ENCODE measurements around the gene NTHL1. TPM values are rescaled to one million over a fixed set of nuclear protein-coding genes. Genes with fewer than 3 reads are reported as not detected.
"Not testable (repeated sequence)": the region's sequence is repeated elsewhere in the genome, so short reads cannot be mapped to it uniquely, and the experiment has no call there.

The NTHL1 gene
- total RNA-seq, 2 experiments from 2014 or later: 19.4 to 20.7 TPM

- H3K4me3 Mint-ChIP-seq: no peak overlapping the region
- peaks cover 23% of the 10 kb centered on the region for H3K27me3 Mint-ChIP-seq
- H3K4me1 Mint-ChIP-seq: peaks cover 1% of the 10 kb centered on the region
- no peaks in the 10 kb centered on the region for H3K36me3 Mint-ChIP-seq
- POLR2A ChIA-PET: interaction anchor here (1.4 kb wide), 1 partner anchor 138 kb away, joined by 6 read pairs; no protein-coding TSS in a partner anchor
- DNase-seq (no peak), ATAC-seq (ENCODE audit: low read depth) (no peak)
- H3K9me3 Mint-ChIP-seq: no peaks in the 10 kb centered on the region
- no peak overlapping the region for H3K27ac Mint-ChIP-seq
These were observed 31.2 kb downstream of the NTHL1 start for GRCh38 chr16:2016407-2016922.

DNA sequence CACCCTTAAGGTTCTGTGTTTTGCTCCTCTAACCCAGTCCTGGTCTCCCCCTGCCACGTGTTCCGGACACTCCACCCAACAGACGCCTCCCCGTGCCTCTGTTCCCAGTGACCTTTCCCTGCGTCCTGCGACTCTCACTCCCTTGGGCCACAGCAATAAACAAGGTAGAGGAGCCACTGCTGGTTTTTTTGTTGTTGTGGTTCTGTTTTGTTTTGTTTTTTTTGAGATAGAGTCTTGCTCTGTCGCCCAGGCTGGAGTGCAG lies 31.8 kb downstream of the NTHL1 start:
- no peaks in the 10 kb centered on the region for H3K9me3 Mint-ChIP-seq
- no peak for DNase-seq
- POLR2A ChIA-PET: interaction anchor here (1.4 kb wide), 1 partner anchor 139 kb away, joined by 6 read pairs; no protein-coding TSS in a partner anchor
- H3K4me3 Mint-ChIP-seq: no peak overlapping the region
- no peak for ATAC-seq (ENCODE audit: low read depth)
- H3K27ac Mint-ChIP-seq: no peak overlapping the region
- peaks cover 18% of the 10 kb centered on the region for H3K27me3 Mint-ChIP-seq
- H3K36me3 Mint-ChIP-seq: no peaks in the 10 kb centered on the region
- H3K4me1 Mint-ChIP-seq: peaks cover 1% of the 10 kb centered on the region

DNA sequence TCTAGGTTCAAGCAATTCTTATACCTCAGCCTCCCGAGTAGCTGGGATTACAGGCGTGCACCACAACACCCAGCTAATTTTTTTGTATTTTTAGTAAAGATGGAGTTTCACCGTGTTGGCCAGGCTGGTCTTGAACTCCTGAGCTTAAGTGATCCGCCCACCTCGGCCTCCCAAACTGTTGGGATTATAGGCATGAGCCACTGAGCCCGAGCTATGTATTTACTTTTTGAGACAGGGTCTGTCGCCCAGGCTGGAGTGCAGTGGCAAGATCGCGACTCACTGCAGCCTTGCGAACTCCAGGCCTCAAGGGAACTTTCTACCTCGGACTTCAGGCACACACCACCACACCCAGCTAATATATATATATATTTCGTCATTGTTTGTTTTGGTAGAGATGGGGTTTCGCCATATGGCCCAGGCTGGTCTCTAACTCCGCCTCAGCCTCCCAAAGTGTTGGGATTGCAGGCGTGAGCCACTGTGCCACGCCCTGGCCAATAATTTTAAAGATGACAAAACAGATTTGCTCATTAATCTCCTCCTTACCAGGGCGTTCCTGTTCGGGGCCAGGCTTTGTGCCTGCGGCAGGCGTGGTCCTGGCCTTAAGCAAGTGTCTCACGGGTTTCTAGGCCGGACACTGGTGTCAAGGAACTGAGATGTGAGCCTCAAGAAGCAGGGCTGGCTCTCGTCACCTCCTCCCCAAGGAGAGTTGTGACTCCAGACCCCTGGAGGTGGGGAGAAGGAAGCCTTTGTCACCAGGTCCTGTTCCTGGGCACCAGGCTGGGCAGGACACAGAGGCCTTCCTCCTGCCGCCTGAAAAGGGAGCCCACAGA lies 32.3 kb downstream of the NTHL1 start:
- Mint-ChIP-seq H3K4me1 (peaks cover 2% of the 10 kb centered on the region), H3K4me3 (no peak overlapping the region), H3K36me3 (no peaks in the 10 kb centered on the region), H3K27me3 (peaks cover 12% of the 10 kb centered on the region), H3K27ac (no peak overlapping the region), H3K9me3 (no peaks in the 10 kb centered on the region)
- POLR2A ChIA-PET: no interaction called here
- ATAC-seq (ENCODE audit: low read depth) (no peak), DNase-seq (no peak)

DNA sequence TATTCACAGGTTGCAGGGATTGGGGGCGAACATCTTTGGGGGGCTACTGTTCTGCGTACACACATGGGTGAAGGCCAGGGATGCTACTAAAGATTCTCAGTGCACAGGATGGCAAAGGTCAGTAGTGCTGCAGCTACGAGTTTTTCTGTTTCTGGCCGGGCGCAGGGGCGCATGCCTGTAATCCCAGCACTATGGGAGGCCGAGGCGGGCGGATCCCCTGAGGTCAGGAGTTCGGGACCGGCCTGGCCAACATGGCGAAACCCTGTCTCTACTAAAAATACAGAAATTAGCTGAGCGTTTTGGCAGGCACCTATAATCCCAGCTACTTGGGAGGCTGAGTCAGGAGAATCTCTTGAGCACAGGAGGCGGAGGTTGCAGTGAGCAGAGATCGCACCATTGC lies 34.1 kb downstream of the NTHL1 start:
- Mint-ChIP-seq H3K27me3 (peaks cover 5% of the 10 kb centered on the region), H3K27ac (no peak overlapping the region), H3K4me3 (no peak overlapping the region), H3K9me3 (no peaks in the 10 kb centered on the region), H3K4me1 (peaks cover 6% of the 10 kb centered on the region), H3K36me3 (no peaks in the 10 kb centered on the region)
- no peak for DNase-seq
- POLR2A ChIA-PET: interaction anchor here (1.0 kb wide), 1 partner anchor 142 kb away, joined by 3 read pairs; the partner anchor contains the start of gene TRAF7
- no peak for ATAC-seq (ENCODE audit: low read depth)

DNA sequence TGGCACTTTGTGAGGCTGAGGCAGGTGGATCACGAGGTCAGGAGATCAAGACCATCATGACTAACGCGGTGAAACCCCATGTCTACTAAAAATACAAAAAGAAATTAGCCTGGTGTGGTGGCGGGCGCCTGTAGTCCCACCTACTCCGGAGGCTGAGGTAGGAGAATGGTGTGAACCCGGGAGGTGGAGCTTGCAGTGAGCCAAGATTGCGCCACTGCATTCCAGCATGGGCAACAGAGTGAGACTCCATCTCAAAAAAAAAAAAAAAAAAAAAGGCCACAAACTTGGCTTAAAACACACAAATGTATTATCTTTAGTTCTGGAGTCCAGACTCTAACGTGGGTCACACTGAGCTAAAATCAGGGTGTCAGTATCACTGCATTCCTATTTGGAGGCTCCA lies 35.9 kb downstream of the NTHL1 start:
- H3K9me3 Mint-ChIP-seq; H3K4me3 Mint-ChIP-seq; ATAC-seq (ENCODE audit: low read depth); H3K27ac Mint-ChIP-seq; H3K36me3 Mint-ChIP-seq; DNase-seq; H3K27me3 Mint-ChIP-seq: not testable (repeated sequence)
- POLR2A ChIA-PET: interaction anchor here (1.0 to 1.2 kb wide), 2 partner anchors 10 to 143 kb away, joined by 5 to 10 read pairs; no protein-coding TSS in a partner anchor
- peaks cover 19% of the 10 kb centered on the region for H3K4me1 Mint-ChIP-seq

DNA sequence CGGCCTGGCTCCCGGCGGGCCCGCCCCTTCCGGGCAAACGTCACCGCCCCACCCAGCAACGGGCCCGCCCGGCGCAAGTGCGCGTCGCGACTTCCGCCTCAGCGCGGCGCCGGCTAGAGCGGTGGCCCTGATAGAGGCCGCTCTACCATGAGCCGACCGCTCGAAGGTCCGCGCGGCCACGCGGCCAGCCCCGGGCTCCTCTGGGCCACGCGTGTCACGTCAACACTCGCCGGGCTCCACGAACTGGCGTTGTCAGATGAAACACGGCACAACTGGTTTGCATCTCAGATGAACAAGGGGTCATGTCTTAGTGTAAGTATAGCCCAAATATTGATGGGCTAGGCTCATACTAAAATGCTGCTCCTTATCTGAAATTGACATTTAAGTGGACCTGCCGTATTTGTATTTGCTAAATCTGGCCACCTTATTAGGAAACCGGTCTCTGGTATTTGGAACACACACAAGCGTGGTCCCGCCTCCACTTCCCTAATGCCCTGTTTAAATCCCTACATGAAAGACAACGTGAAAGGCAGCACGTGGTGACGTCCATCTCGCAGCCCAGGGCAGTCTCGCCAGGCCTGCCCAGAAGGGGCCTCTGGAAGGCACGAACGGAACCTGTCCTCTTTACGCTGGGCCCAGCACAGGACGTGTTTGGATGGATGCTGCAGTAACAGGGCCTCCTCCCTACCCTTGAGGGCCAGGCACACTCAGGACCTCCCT lies 37.7 kb downstream of the NTHL1 start, which contains the start of gene ZNF598:
Gene ZNF598, minus strand, starts transcription at position 31 of the 720 bp plus-strand sequence.
- peak within 1 kb of the TSS; percentile 93 for H3K4me3 Mint-ChIP-seq
- peak within 1 kb of the TSS; percentile 92 for H3K27ac Mint-ChIP-seq
- no peaks in the 10 kb centered on the region for H3K27me3 Mint-ChIP-seq
- POLR2A ChIA-PET: interaction anchor here (1.2 to 1.8 kb wide), 2 partner anchors 17 to 145 kb away, joined by 3 to 17 read pairs; partner anchors contain the start of genes NHERF2 and TRAF7
- H3K9me3 Mint-ChIP-seq: no peaks in the 10 kb centered on the region
- ATAC-seq (ENCODE audit: low read depth) (peak; percentile 86), DNase-seq (peak; percentile 91)
- no peaks in the 10 kb centered on the region for H3K36me3 Mint-ChIP-seq
- peaks cover 25% of the 10 kb centered on the region for H3K4me1 Mint-ChIP-seq

DNA sequence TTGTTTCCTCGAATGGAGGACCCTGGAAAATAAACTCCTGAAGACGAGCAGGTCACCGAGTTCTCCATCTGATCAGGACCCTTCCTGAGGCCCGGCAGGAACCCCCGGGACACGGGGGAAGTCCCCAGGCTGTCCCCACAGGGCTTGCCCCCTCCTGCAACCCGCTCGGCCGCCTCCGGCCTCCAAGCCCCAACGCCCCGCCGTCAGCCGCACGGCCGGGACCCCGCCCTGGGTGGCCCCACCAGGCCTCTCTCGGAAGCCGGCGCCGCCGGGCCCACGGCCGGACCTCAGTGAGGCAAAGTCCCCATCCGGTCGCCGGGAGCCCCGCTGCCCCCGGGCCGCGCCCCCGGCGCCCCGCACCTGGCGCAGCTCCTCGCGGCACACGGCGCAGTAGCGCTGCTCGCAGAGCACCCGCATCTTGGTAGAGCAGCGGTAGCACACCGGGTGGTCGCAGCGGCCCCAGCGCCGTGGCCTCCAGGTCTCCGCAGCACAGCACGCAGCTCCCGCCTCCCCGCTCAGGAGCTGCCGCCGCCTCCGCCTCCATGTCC lies 38.4 kb downstream of the NTHL1 start:
- Mint-ChIP-seq H3K27ac (peak overlapping the region; percentile 92), H3K4me3 (peak overlapping the region; percentile 93), H3K36me3 (no peaks in the 10 kb centered on the region), H3K9me3 (no peaks in the 10 kb centered on the region), H3K4me1 (peaks cover 25% of the 10 kb centered on the region), H3K27me3 (no peaks in the 10 kb centered on the region)
- POLR2A ChIA-PET: interaction anchor here (0.5 to 2.2 kb wide), 8 partner anchors 18 to 241 kb away, joined by 3 to 17 read pairs (median 6); partner anchors contain the start of genes NHERF2, NTHL1, RPS2 and TRAF7
- DNase-seq (peak; percentile 64), ATAC-seq (ENCODE audit: low read depth) (peak; percentile 50)

GRCh38 chr16:2008631-2009163 lies 38.9 kb downstream of the NTHL1 start:
- Mint-ChIP-seq H3K27me3 (no peaks in the 10 kb centered on the region), H3K36me3 (no peaks in the 10 kb centered on the region), H3K9me3 (no peaks in the 10 kb centered on the region), H3K4me1 (peaks cover 25% of the 10 kb centered on the region), H3K4me3 (peak overlapping the region; percentile 93), H3K27ac (peak overlapping the region; percentile 92)
- ATAC-seq (ENCODE audit: low read depth) (peak; percentile 12), DNase-seq (peak; percentile 58)
- POLR2A ChIA-PET: interaction anchor here (0.5 to 2.2 kb wide), 10 partner anchors 12 to 242 kb away, joined by 3 to 25 read pairs (median 6); partner anchors contain the start of genes NHERF2, NTHL1, RPS2 and TRAF7

GRCh38 chr16:2008009-2008526 lies 39.6 kb downstream of the NTHL1 start:
- POLR2A ChIA-PET: interaction anchor here (0.6 to 2.2 kb wide), 7 partner anchors 11 to 147 kb away, joined by 3 to 25 read pairs (median 7); partner anchors contain the start of genes NHERF2, NTHL1, RPS2 and TRAF7
- H3K4me1 Mint-ChIP-seq: peaks cover 25% of the 10 kb centered on the region
- peak overlapping the region; percentile 93 for H3K4me3 Mint-ChIP-seq
- H3K27ac Mint-ChIP-seq: peak overlapping the region; percentile 92
- no peaks in the 10 kb centered on the region for H3K27me3 Mint-ChIP-seq
- ATAC-seq (ENCODE audit: low read depth): no peak
- H3K9me3 Mint-ChIP-seq: no peaks in the 10 kb centered on the region
- DNase-seq: no peak
- H3K36me3 Mint-ChIP-seq: no peaks in the 10 kb centered on the region

DNA sequence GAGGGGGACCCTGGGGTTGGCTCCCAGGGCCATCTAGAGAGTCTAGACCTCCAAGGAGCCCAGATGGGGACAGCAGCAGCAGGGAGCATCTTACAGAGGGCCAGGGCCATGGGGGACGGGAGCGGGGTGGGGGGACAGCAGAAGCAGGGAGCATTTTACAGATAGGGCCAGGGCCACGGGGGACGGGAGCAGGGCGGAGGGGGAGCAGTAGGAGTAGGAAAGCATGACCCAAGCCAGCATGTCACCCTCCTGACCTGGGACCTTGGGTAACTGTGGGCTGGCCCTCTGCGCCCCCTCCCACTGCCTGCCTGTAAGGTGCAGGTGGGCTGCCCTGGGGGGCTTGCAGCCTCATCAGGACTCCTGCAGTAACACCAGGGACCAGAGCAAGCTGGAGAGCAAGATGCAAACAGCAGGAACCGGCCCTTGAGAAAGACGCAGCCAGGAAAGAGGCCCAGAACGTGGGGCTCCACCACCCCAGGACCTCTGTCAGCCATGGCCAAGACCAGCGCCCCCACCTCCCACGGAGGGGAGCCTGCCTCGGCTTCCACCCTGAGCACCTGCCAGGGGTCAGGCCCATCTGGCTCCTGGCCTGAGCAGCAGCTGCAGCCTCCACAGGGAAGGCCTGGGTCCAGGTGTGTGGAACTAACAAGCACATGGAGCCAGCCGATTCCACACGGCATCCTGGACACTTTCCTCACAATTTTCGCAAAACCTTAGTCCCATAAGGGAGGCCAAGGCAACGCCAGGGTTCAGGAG lies 40.4 kb downstream of the NTHL1 start:
- Mint-ChIP-seq H3K36me3 (no peaks in the 10 kb centered on the region), H3K4me3 (peak overlapping the region; percentile 93), H3K9me3 (no peaks in the 10 kb centered on the region), H3K27me3 (no peaks in the 10 kb centered on the region), H3K4me1 (peaks cover 25% of the 10 kb centered on the region), H3K27ac (peak overlapping the region; percentile 92)
- ATAC-seq (ENCODE audit: low read depth) (no peak), DNase-seq (no peak)
- POLR2A ChIA-PET: interaction anchor here (0.6 to 2.2 kb wide), 5 partner anchors 17 to 147 kb away, joined by 3 to 25 read pairs (median 11); partner anchors contain the start of genes NTHL1, RPS2, TRAF7 and TSC2

- H3K36me3 Mint-ChIP-seq: no peaks in the 10 kb centered on the region
- no peaks in the 10 kb centered on the region for H3K27me3 Mint-ChIP-seq
- H3K4me1 Mint-ChIP-seq: peaks cover 25% of the 10 kb centered on the region
- peak overlapping the region; percentile 12 for H3K4me3 Mint-ChIP-seq
- DNase-seq (no peak), ATAC-seq (ENCODE audit: low read depth) (no peak)
- peak overlapping the region; percentile 70 for H3K27ac Mint-ChIP-seq
- no peaks in the 10 kb centered on the region for H3K9me3 Mint-ChIP-seq
- POLR2A ChIA-PET: interaction anchor here (0.6 kb wide), 1 partner anchor 244 kb away, joined by 4 read pairs; no protein-coding TSS in a partner anchor
These were observed 41.3 kb downstream of the NTHL1 start for GRCh38 chr16:2006317-2006716.

DNA sequence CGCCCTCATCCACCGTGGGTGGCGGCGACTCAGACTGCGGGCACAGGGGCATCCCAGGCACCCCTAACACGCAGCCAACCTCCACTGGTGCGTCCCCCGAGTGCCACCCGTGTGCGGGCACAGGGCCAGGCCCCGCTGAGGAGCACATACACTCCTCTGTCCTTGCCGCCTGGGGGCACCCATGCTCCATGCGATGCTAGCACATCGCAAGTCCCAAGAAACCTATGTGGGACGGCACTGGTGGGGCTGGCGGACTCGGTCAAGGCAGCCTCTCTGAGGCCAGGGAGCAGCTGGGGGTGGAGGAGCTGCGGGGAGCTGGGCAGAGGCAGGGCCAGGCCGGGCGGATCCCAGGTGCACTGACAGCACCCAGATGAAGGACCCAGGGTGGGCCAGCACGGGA lies 42.0 kb downstream of the NTHL1 start:
- H3K27ac Mint-ChIP-seq: no peak overlapping the region
- POLR2A ChIA-PET: interaction anchor here (0.6 to 1.3 kb wide), 3 partner anchors 14 to 244 kb away, joined by 3 to 9 read pairs (median 4); no protein-coding TSS in a partner anchor

More for the DNA sequence above, 42.0 kb downstream of the NTHL1 start:
- Mint-ChIP-seq H3K36me3 (no peaks in the 10 kb centered on the region), H3K9me3 (no peaks in the 10 kb centered on the region), H3K27me3 (no peaks in the 10 kb centered on the region), H3K4me1 (peaks cover 25% of the 10 kb centered on the region), H3K4me3 (no peak overlapping the region)
- ATAC-seq (ENCODE audit: low read depth) (no peak), DNase-seq (no peak)

Data from activated naive CD8-positive, alpha-beta T cell treated with anti-CD3 and anti-CD28 coated beads, Interleukin-2, amount 10 ng/mL, durations not matched to agents 7 days and 5 days (primary cell).